Measurements from ENCODE around the gene CD82. TPM values are rescaled to one million over a fixed set of nuclear protein-coding genes. Genes with fewer than 3 reads are reported as not detected.

Gene CD82
- total and polyA plus RNA-seq, 2 donors (not counting 1 experiment from before 2014, with no cell fraction given): 192 to 438 TPM

GRCh38 chr11:44611687-44612434 is 46.4 kb downstream of the CD82 start:
- Histone ChIP-seq H3K27me3 (replicated peaks in 1 of 4; ENCODE audit: control extremely low read depth in 1 of 4, control insufficient read depth in 3 of 4, insufficient read depth in 4 of 4, low read length in 3 of 4) (no peaks in the 10 kb centered on the region), H3K4me3 (ENCODE audit: control extremely low read depth in 1 of 5, extremely low read depth in 1 of 5, insufficient read depth in 1 of 5, low read depth in 2 of 5, low read length in 4 of 5) (peak overlapping the region in 2 of 5 experiments; percentile 2 to 40), H3K27ac (ENCODE audit: low read length in 2 of 2) (peak overlapping the region; percentile 97 to 99), H4K20me1 (ENCODE audit: control insufficient read depth, insufficient read depth, low read length, poor library complexity, severe bottlenecking) (no peaks in the 10 kb centered on the region), H3K9me3 (ENCODE audit: control extremely low read depth in 1 of 3, control insufficient read depth in 2 of 3, insufficient read depth in 1 of 3, low read length in 2 of 3) (no peaks in the 10 kb centered on the region), H3K36me3 (replicated peaks in 1 of 2; ENCODE audit: control extremely low read depth in 1 of 2, control insufficient read depth in 1 of 2, extremely low read depth in 1 of 2, insufficient read depth in 2 of 2, low read length in 1 of 2) (peaks cover 0 to 47% of the 10 kb centered on the region in 2 experiments), H3K4me1 (ENCODE audit: control insufficient read depth in 2 of 2, insufficient read depth in 2 of 2, low read length in 2 of 2) (peaks cover 97 to 100% of the 10 kb centered on the region in 2 donors), H3K79me2 (ENCODE audit: control insufficient read depth, insufficient read depth, low read length) (peaks cover 31% of the 10 kb centered on the region), H2AFZ (ENCODE audit: insufficient read depth, low read depth, low read length, poor library complexity, severe bottlenecking) (no peak overlapping the region), H3K4me2 (replicated peaks; ENCODE audit: low read depth, low read length, poor library complexity, severe bottlenecking) (peak overlapping the region; percentile 71), H3K9ac (ENCODE audit: low read length) (peak overlapping the region; percentile 39)
- peak; percentile 51 for ATAC-seq (ENCODE audit: low read depth)
- Mint-ChIP-seq H3K27ac (peak overlapping the region; percentile 96), H3K4me1 (peaks cover 97% of the 10 kb centered on the region), H3K4me3 (peak overlapping the region; percentile 59), H3K9me3 (ENCODE audit: insufficient read depth) (no peaks in the 10 kb centered on the region), H3K27me3 (no peaks in the 10 kb centered on the region)
- WGBS (ENCODE audit: insufficient coverage): 6% methylated on average over 3 of the region's 7 CpGs
- no peak for TF ChIP-seq EZH2 (IDR thresholded peaks at IDR 0.05; ENCODE audit: borderline replicate concordance, insufficient read depth, low read depth, low read length, poor library complexity, severe bottlenecking)
- no peak for TF ChIP-seq CTCF (IDR thresholded peaks at IDR 0.05)
- ChIA-PET POLR2A (interaction anchor here (0.7 to 9.7 kb wide), 9 partner anchors 9 to 55 kb away, joined by 3 to 189 read pairs (median 30); partner anchors contain the start of gene CD82), CTCF (interaction anchor here (0.5 to 21.7 kb wide), 20 partner anchors 11 to 517 kb away, joined by 3 to 816 read pairs (median 4); partner anchors contain the start of gene CD82)
- peak; percentile 94 for DNase-seq
- intact Hi-C loops (cut with micrococcal nuclease): loop anchor here (2.0 to 5.0 kb wide), 2 partner anchors 15 to 470 kb away; no protein-coding TSS in a partner anchor
